Neural cell (in vitro differentiated cells): ENCODE results near the gene ITM2B.

Experiments
- EP300 ChIP-seq: fragments of 450-650 bp; conservative IDR thresholded peaks from 2 replicates; pipeline ENCODE4 v1.6.1; 2014; ENCODE audit warnings: antibody characterized with exemption, mild to moderate bottlenecking, moderate library complexity; ENCODE audit not compliant: poor library complexity, severe bottlenecking
- EZH2 ChIP-seq: fragments of 200-600, 300-800 bp; shearing (Covaris generic), sonication (generic); IDR thresholded peaks from 2 replicates; pipeline ENCODE4 v1.6.1; 2014; ENCODE audit warnings: antibody characterized with exemption, low read length, borderline replicate concordance, mild to moderate bottlenecking; ENCODE audit not compliant: insufficient read depth, poor library complexity, severe bottlenecking
- POLR2AphosphoS5 ChIP-seq: IDR thresholded peaks from 2 replicates; pipeline ENCODE4 v1.6.1; 2012
- SMC3 ChIP-seq: fragments of 450-650 bp; conservative IDR thresholded peaks from 2 replicates; pipeline ENCODE4 v1.6.1; 2014; ENCODE audit warnings: antibody characterized with exemption, mild to moderate bottlenecking, moderate library complexity; ENCODE audit not compliant: poor library complexity
- TF ChIP-seq, protein P1 (sequence below): fragments of 450-650 bp; IDR thresholded peaks from 2 replicates; pipeline ENCODE4 v1.5.1; 2014; ENCODE audit warnings: antibody characterized with exemption, mild to moderate bottlenecking, moderate library complexity; ENCODE audit not compliant: poor library complexity, severe bottlenecking

- TF ChIP-seq, protein P1, sequence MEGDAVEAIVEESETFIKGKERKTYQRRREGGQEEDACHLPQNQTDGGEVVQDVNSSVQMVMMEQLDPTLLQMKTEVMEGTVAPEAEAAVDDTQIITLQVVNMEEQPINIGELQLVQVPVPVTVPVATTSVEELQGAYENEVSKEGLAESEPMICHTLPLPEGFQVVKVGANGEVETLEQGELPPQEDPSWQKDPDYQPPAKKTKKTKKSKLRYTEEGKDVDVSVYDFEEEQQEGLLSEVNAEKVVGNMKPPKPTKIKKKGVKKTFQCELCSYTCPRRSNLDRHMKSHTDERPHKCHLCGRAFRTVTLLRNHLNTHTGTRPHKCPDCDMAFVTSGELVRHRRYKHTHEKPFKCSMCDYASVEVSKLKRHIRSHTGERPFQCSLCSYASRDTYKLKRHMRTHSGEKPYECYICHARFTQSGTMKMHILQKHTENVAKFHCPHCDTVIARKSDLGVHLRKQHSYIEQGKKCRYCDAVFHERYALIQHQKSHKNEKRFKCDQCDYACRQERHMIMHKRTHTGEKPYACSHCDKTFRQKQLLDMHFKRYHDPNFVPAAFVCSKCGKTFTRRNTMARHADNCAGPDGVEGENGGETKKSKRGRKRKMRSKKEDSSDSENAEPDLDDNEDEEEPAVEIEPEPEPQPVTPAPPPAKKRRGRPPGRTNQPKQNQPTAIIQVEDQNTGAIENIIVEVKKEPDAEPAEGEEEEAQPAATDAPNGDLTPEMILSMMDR: no peak
- TF ChIP-seq POLR2AphosphoS5 (no peak), EZH2 (no peak), EP300 (no peak), SMC3 (no peak)
Measured at GRCh38 chr13:48252176-48252575, 19.2 kb downstream of the ITM2B start.
